Measurements from ENCODE around the gene APOL5.
"Not testable (repeated sequence)": the region's sequence is repeated elsewhere in the genome, so short reads cannot be mapped to it uniquely, and the experiment has no call there.

Gene APOL5, protein sequence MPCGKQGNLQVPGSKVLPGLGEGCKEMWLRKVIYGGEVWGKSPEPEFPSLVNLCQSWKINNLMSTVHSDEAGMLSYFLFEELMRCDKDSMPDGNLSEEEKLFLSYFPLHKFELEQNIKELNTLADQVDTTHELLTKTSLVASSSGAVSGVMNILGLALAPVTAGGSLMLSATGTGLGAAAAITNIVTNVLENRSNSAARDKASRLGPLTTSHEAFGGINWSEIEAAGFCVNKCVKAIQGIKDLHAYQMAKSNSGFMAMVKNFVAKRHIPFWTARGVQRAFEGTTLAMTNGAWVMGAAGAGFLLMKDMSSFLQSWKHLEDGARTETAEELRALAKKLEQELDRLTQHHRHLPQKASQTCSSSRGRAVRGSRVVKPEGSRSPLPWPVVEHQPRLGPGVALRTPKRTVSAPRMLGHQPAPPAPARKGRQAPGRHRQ

GRCh38 chr22:35717572-35717971 lies at the start of gene APOL5:
APOL5 (plus strand) TSS chr22:35717872; CDS start chr22:35717872, 0 bp downstream.
- Histone ChIP-seq H3K9me3 (ENCODE audit: low read length) (no peaks in the 10 kb centered on the region), H3F3A (ENCODE audit: insufficient read depth, low read length) (no peaks in the 10 kb centered on the region), H3K9ac (ENCODE audit: low read length) (no peak within 1 kb of the TSS), H3K4me2 (ENCODE audit: low read length) (no peak within 1 kb of the TSS), H3K79me2 (ENCODE audit: insufficient read depth, low read length) (no peaks in the 10 kb centered on the region), H4K20me1 (ENCODE audit: insufficient read depth, low read length) (no peaks in the 10 kb centered on the region), H3K4me3 (ENCODE audit: low read depth, low read length, poor library complexity, severe bottlenecking) (no peak within 1 kb of the TSS), H3K27me3 (ENCODE audit: insufficient read depth, low read length) (no peaks in the 10 kb centered on the region), H3K9me2 (ENCODE audit: low read depth, low read length) (no peaks in the 10 kb centered on the region), H3K27ac (ENCODE audit: low read depth, low read length, poor library complexity, severe bottlenecking) (no peak within 1 kb of the TSS), H3K4me1 (ENCODE audit: insufficient read depth, low read length, severe bottlenecking) (peaks cover 26% of the 10 kb centered on the region), H2AFZ (ENCODE audit: low read length) (no peak within 1 kb of the TSS), H3K36me3 (ENCODE audit: insufficient read depth, low read length) (no peaks in the 10 kb centered on the region)
- no peak for TF ChIP-seq EZH2 (IDR thresholded peaks at IDR 0.05; ENCODE audit: borderline replicate concordance, low read length)
- TF ChIP-seq CTCF (IDR thresholded peaks at IDR 0.05; ENCODE audit: low read length), result no peak

DNA sequence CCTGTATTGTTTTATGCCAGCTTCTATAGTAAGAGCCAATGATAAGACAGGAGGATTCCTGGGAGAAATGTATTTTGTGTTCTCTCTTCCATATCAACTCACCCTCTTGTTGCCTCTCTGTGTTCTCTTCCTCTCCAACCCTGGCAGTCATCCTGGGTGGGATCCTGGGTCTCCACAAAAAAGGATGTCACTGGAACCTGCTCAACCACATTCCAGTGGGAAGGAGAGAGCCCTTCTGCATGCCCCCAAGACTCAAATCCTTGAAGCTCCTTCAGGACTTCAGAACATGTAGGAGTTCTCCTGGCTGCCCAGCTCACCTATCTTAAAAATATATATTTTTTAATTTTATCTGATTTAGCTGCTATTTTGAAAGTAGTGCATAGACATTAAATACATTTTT lies 43.3 kb upstream of the APOL5 start:
- H3K4me2 ChIP-seq (ENCODE audit: low read length), result no peak overlapping the region
- H3K9me3 ChIP-seq (ENCODE audit: low read length), result peaks cover 22% of the 10 kb centered on the region
- H3K4me3 ChIP-seq (ENCODE audit: low read depth, low read length, poor library complexity, severe bottlenecking), result no peak overlapping the region
- H2AFZ ChIP-seq (ENCODE audit: low read length), result no peak overlapping the region
- no peaks in the 10 kb centered on the region for H4K20me1 ChIP-seq (ENCODE audit: insufficient read depth, low read length)
- H3K9ac ChIP-seq (ENCODE audit: low read length), result no peak overlapping the region
- H3K27me3 ChIP-seq (ENCODE audit: insufficient read depth, low read length), result no peaks in the 10 kb centered on the region
- H3K36me3 ChIP-seq (ENCODE audit: insufficient read depth, low read length), result no peaks in the 10 kb centered on the region; the same call in 1 of the 2 replicates
- H3F3A ChIP-seq (ENCODE audit: insufficient read depth, low read length), result no peaks in the 10 kb centered on the region
- H3K9me2 ChIP-seq (ENCODE audit: low read depth, low read length), result no peaks in the 10 kb centered on the region
- TF ChIP-seq CTCF (IDR thresholded peaks at IDR 0.05; ENCODE audit: low read length), result no peak
- no peaks in the 10 kb centered on the region for H3K4me1 ChIP-seq (ENCODE audit: insufficient read depth, low read length, severe bottlenecking)
- H3K79me2 ChIP-seq (ENCODE audit: insufficient read depth, low read length), result no peaks in the 10 kb centered on the region
- H3K27ac ChIP-seq (ENCODE audit: low read depth, low read length, poor library complexity, severe bottlenecking), result no peak overlapping the region

- not testable (repeated sequence) for H3K4me1 ChIP-seq (ENCODE audit: insufficient read depth, low read length, severe bottlenecking); H3K27me3 ChIP-seq (ENCODE audit: insufficient read depth, low read length); H3K9ac ChIP-seq (ENCODE audit: low read length); H2AFZ ChIP-seq (ENCODE audit: low read length); H3K36me3 ChIP-seq (ENCODE audit: insufficient read depth, low read length); H3K27ac ChIP-seq (ENCODE audit: low read depth, low read length, poor library complexity, severe bottlenecking); H3K9me2 ChIP-seq (ENCODE audit: low read depth, low read length); H4K20me1 ChIP-seq (ENCODE audit: insufficient read depth, low read length); H3K4me3 ChIP-seq (ENCODE audit: low read depth, low read length, poor library complexity, severe bottlenecking); H3K79me2 ChIP-seq (ENCODE audit: insufficient read depth, low read length); H3K4me2 ChIP-seq (ENCODE audit: low read length); H3F3A ChIP-seq (ENCODE audit: insufficient read depth, low read length)
- peaks cover 22% of the 10 kb centered on the region for H3K9me3 ChIP-seq (ENCODE audit: low read length)
These were observed 41.6 kb upstream of the APOL5 start for GRCh38 chr22:35676065-35676464.
